Fibroblast of lung (primary cell): ENCODE results near the gene ATP23.

Experiments
- CTCF ChIP-seq, 2 donors: IDR thresholded peaks in 1 of 2; conservative IDR thresholded peaks in 1 of 2; 1 replicate in 1 of 2; 2 replicates in 1 of 2; pipeline ENCODE4 v1.5.1; 2011 to 2012; ENCODE audit warnings: low read length in 2 of 2, control low read depth in 1 of 2, inconsistent platforms in 1 of 2, low read depth in 1 of 2, mild to moderate bottlenecking in 1 of 2
- EZH2 ChIP-seq: IDR thresholded peaks from 2 replicates; pipeline ENCODE4 v1.5.1; 2012; ENCODE audit warnings: low read length, control low read depth, mild to moderate bottlenecking; ENCODE audit errors: missing control alignments

GRCh38 chr12:57909611-57910010, 31.8 kb upstream of the ATP23 start:
- TF ChIP-seq CTCF (conservative IDR thresholded peaks at IDR 0.05 in 1 of 2, IDR thresholded peaks at IDR 0.05 in 1 of 2; ENCODE audit: low read depth in 1 of 2, low read length in 2 of 2) (no peak), EZH2 (no peak)
